Non-pigmented ciliary epithelial cell (primary cell): ENCODE measurements around the gene ZNF236.

Experiments
- DNase-seq: peaks from one replicate; pipeline ENCODE4 v3.0.0-alpha.2; 2010; ENCODE audit warnings: low read depth

ZNF236 gene

DNA sequence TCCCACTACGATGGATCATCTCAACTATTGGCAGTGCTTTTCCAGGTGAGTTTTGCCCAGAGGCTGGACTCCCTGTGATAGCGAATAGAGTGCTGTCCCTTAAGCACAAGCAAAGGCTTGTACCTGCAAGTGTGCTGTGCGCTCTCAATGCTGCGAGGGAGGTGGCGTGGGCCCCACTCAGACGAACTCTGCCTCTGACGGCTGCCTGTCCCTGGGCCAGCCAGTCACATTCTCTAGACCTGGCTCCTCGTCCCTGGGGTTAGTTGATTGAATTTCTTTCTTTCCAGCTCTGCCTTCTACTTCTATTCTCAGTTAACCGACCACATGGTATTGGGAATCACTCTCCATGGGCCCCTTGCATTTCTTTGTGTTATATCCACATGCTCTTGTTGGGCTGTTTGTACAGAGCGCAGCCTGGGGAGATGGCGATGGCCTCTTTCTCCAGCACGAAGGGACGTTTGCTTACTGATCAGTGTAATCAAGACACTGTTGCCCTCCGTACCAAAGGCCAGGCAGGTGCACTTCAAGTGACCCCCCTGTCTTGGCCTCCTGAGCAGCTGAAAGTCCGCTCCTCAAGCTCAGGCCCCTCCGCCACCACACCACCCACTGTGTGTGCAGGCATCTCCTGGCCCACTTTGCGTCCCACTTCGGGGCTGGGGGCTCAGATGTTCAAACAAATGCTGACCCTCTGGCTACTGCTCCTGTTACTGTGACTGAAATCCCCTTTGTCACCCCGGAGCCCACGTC lies 151.3 kb downstream of the ZNF236 start:
- DNase-seq: no peak

DNA sequence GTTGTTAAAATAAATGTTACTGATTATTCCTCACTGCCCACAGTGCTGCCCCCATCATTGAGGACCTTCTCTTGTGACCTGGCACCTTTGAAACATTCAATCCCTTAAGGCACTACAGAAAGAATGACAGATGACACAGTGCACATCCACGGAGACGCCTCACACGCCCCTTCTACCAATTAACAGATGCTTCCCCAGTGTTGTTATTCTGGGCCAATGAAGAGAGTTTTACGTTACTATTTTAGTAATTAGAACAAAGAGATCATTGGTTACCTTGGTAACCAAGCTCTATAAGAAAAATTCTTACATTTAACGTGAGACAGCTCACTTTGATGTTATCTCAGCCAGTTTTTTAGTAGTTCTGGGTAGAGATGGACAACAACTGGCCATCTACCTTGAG lies 152.0 kb downstream of the ZNF236 start:
- DNase-seq: no peak

GRCh38 chr18:76975577-76976110 lies 153.3 kb downstream of the ZNF236 start:
- no peak for DNase-seq

GRCh38 chr18:76977108-76977621 lies 154.8 kb downstream of the ZNF236 start:
- DNase-seq: no peak

- DNase-seq: no peak
Observed at GRCh38 chr18:76977684-76978232, 155.4 kb downstream of the ZNF236 start.

DNA sequence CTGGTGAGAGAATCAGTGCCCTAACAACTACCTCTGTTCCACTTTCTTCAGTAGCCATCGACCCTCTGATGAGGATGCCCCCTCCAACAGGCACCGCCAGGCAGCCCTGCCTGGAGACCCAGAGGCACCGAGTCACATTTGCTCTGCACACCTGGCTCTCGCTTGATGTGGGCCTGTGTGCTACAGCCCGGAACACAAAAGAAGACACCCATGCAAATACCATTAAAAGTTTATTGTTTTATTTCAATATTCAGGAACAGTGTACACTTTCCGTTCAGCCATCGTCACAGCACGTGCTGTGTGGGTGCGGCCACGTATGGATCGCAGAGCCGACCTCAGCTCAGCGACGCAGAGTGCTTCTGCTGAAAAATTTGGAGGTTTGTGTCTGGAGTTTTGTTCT lies 156.3 kb downstream of the ZNF236 start:
- no peak for DNase-seq

GRCh38 chr18:76979111-76979751 lies 156.9 kb downstream of the ZNF236 start:
- DNase-seq: no peak

GRCh38 chr18:76979906-76980305 lies 157.5 kb downstream of the ZNF236 start:
- no peak for DNase-seq

GRCh38 chr18:76980663-76981395 lies 158.5 kb downstream of the ZNF236 start:
- no peak for DNase-seq

DNA sequence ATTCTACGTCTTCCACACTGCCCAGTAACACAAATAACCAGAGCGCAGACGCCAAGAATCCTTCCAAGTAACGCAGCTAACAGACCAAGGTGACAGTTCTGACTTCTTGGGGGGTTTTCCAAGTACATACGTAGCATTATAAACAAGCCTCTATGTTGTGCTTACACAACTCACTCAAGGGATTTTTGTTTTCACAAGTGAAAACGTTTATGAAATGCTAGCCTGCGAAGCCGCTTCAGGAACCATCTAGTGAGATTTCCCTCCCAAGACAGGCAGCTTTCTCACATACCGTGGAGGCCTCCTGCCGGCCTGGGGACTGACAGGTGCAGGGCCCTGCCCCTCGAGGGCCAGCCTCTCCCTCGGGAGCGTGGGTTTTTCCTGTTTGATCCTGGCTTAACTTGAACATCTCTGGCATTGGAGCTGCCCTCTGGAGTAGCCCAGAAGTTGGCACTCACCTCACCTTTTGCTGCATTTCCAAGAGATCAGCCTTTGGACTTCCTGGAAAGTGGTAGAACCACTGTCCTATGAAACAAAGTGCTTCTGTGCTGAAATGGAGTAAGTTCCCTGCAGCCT lies 159.1 kb downstream of the ZNF236 start:
- DNase-seq: no peak

GRCh38 chr18:76982038-76982437 lies 159.7 kb downstream of the ZNF236 start:
- DNase-seq: no peak

DNA sequence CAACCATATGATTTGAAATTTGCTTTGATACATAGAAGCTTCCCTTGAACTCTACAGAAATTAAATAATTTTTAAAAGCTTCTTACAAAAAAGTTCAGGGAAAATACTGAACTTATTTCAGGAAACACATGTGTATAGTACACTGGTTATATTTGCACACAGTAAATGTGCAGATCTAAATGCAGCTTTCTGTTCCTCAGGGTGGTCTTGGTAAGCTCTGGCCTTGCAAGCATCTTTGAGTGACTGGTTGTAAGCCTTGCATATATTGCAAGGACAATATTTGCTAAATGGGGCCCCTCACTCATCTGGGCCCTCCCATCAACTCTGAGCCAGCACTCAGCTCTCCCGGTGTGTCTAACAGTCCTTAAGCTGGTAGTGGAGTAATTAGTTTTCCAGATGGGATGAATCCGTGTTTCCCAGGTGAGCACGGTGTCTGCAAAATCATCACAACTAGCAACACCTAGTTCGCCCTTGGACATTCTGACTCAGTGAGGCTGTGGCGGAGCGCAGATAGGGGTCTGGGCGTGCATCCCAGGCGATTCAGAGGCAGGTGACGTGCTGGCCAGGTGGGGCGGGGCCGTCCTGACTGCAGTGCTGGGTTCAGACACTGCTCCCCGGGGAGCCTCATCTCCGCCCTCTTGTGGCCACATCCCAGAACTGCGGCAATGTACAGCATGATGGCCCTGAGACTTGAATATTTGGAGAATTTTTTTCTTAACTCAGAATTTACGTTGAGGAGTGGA lies 160.7 kb downstream of the ZNF236 start:
- DNase-seq: peak; percentile 41

DNA sequence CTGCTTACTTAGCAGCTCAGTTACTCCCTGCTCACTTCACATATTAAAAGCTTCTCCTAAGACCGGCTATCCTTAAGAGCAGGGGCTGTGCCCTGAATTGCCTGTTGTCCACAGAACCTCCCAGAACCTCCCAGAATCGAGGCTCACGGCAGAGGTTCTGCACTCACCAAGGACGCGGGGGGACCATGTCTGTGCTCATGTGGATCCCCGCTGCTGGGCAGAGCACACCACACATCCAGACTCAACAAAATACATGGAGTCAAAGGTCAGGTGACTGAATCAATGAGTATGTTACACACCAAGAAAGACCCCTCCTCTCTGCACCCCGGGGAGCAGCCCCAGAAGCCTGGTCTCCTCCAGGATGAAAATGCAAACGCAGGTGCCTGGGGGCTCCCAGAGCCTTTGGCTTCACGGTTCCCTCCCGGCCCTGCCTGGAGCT lies 161.3 kb downstream of the ZNF236 start:
- DNase-seq: no peak

GRCh38 chr18:76984193-76985155 lies 162.1 kb downstream of the ZNF236 start:
- DNase-seq: no peak

DNA sequence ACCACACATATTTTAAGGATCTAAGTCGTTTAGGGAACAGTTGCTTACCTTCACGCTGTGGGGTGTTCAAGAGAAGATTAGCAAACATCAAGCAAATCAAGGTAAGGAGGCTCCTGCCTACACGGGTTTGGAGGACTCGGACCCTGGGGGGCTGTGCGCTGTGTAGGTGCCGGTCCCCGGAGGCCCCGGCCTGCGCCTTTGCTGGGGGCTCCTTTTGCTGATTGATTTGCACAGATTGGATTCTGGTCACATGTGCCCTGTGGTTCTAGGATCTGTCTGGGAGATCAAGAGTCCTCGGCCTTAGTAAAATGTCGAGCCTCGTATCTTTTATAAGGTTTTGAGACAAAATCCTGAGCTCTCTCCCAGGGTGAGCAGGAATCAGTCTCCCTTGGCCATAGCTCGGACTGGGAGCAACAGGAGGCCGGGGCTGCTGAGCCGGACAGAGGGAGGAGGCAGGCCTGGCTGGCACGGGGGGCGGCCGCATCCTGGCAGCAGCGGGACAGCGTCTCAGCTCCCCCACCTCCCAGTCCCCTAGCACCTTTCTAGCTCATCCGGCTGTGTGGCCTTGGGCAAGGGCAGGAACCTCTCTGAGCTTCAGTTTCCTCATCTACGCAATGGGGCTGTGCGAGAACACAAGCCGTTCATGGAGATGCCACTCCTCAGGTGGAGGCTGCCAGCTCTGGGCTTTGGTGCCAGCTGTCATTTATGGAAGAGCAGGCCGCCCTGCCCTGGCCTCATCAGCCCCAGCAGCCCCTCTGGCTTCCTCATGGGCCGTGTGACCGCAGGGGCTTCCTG lies 163.0 kb downstream of the ZNF236 start:
- no peak for DNase-seq

DNA sequence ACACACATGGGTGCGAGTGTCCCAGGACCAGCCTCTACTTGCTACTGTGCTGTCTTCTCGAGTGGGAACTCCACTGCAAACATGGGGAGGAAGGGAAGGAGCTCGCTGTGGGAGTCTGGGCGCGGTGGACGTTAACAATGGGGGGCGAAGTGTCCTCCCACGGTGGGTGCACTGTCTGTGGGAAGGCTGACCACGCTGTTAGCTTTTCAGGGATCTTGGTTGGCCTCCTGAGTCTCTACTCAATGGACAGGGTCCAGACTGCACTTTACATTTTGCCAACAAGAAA lies 163.5 kb downstream of the ZNF236 start:
- no peak for DNase-seq

DNA sequence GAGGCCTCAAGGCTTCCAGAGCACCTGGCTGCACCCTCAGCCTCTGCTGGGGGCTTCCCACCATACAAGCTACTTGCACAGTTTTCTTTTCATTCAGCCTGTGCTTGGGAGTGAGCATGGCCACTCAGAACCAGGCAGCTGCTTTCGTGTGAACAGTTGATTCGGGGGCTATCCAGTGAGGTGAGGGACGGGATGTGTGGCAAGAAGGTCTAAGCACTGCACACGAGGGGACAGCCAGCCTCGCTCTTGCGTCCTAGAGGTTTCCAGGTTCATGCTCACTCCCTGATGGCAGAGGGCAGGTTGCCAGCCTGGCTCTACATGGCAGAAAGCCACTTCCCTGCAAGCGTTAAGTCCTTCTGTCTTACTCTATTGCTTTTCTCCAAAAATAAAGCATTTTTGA lies 164.0 kb downstream of the ZNF236 start:
- no peak for DNase-seq

DNA sequence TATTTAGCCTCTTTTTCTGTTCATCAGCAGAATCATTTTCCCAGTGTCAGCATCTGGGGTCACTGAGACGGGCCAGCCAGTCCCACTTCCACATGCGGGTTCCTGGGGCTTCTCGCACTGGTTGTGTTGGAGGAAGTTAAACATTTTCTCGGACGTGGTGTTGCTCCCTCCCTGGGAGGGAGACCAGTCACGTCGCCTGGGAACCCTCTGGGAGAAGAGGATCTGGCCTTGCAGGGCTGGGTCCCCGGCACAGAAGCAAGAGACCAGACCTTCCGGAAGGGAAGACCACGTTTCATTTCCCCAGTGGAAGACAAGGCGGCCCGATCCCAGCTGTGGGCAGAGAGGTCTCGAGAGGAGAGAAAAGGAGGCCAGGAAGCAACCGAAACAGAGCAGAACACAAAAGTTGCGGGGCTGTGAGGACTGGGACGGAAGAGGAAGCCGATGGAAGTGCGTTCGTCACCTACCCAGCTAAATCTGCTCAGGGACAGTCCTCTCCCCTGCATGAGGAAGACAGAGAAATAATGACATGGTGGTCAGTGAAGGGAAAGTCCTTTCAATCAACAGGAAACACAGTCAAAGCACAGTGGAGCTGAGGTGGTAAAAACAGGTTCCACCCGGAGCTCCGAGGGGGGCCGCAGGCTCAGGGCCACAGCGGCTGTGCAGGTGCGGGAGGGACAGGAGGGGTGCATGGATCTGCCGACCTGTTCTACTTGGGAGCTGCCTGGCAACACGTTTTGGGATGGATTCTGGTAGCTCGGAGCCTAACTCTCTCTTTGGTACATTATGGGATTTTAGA lies 165.9 kb downstream of the ZNF236 start:
- DNase-seq: no peak
